ENCODE results near the gene KCNJ12.
"Not testable (repeated sequence)": the region's sequence is repeated elsewhere in the genome, so short reads cannot be mapped to it uniquely, and the experiment has no call there.

KCNJ12 gene

DNA sequence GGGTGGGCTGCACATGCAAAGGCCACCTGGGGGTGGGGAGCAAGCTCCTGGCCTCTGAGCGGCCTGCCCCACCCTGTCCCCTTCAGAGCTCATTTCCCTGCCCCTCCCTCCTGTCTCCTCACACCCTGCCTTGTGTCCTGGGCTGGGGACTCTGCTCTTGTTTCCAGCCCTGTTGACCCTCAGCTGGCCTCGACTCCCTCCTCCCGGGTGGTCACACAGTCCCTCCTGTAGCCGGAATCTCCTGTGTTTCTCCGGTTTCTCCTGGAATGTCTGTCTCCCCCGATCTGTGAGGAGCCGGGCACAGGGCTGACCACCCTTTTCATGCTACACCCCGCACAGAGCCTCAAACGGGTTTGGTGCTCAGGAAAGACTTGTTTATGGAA lies 24.0 kb downstream of the KCNJ12 start:
- H3K27ac Mint-ChIP-seq, H3K27me3 Mint-ChIP-seq, H3K4me1 Mint-ChIP-seq, H3K4me3 Mint-ChIP-seq, DNase-seq, CTCF ChIA-PET, H3K9me3 Mint-ChIP-seq, H3K36me3 Mint-ChIP-seq: not testable (repeated sequence)

DNA sequence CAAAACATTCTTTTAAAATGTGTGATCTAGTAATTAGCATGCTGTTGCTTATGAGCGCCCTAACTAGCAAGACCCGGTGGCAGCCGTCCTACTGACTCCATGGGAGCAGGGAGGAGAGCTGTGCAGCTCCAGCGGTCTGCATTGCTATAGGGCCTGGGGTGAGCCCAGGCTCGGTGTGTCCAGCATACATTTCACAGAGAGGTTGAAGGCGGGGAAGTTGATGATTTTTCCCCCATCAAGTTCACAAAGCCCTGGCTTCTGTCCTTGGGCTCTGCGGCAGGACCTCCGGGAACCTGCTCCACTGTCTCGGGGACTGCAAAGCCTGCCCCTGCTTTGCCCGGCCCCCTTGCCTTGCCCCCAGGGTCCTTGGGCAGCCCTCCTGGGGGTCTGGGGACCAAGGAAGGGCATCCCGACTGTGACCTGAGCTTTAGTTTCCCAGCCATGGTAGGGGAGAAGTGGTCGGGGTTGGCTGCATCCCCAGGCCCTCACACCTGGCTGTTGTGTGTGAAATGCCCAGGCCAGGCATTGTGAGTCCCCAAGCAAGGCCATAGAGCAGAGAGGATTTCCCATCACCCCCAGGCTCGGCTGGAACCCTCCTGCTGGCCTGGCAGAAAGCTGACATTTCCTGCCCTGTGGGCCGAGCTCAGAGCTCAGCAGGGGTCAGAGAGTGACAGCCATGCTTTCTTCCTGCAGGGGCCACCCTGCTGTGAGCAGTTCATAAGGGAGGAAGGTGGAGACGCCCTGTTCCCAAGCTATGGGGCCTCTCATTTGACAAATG lies 24.8 kb downstream of the KCNJ12 start:
- no peaks in the 10 kb centered on the region for H3K36me3 Mint-ChIP-seq
- no peaks in the 10 kb centered on the region for H3K4me1 Mint-ChIP-seq
- H3K27ac Mint-ChIP-seq = no peak overlapping the region
- H3K27me3 Mint-ChIP-seq = no peaks in the 10 kb centered on the region
- H3K4me3 Mint-ChIP-seq = no peak overlapping the region
- H3K9me3 Mint-ChIP-seq = peaks cover 2% of the 10 kb centered on the region
- CTCF ChIA-PET = no interaction called here
- DNase-seq = no peak

DNA sequence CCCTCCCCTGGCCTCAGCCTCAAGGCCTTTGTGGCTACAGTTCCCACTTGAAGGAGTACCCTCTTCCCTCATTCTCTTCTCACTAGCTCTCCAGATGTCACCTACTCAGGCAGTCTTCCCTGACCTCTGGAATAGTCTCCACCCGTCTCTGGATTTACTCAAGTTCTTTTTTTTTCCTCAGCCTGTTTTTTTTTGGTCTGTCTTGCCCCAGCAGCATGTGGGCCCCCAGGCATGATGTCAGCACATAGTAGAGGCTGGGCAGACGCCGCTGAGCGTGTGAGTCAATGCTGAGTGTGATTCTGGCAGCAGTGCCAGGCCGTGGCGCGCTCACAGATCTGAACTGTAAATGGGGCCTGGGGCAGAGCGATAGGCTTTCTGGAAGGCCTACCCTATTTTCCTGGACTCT lies 26.0 kb downstream of the KCNJ12 start:
- H3K27me3 Mint-ChIP-seq, H3K4me3 Mint-ChIP-seq, H3K9me3 Mint-ChIP-seq, CTCF ChIA-PET, H3K4me1 Mint-ChIP-seq, H3K36me3 Mint-ChIP-seq, H3K27ac Mint-ChIP-seq, DNase-seq: not testable (repeated sequence)

DNA sequence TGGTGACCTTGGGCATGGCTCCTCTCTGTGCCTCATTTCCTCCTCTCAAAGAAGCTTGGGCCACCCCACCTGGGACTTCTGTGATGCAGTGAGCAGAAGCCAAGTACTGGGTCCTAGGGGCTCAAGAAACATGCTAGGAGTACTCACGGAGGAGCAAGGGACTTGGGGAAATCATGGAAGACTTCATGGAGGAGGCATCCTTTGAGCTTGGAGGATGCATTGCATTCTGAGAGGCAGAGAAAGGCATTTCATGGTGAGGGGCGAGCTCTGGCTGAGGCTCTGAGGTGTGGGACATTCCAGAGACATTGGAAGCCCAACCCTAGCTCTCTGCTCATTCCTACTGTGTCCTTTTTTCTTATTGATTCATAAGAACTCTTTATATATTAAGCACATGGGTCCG lies 26.8 kb downstream of the KCNJ12 start:
- H3K4me1 Mint-ChIP-seq, H3K27me3 Mint-ChIP-seq, DNase-seq, H3K27ac Mint-ChIP-seq, H3K9me3 Mint-ChIP-seq, H3K36me3 Mint-ChIP-seq, CTCF ChIA-PET, H3K4me3 Mint-ChIP-seq: not testable (repeated sequence)

DNA sequence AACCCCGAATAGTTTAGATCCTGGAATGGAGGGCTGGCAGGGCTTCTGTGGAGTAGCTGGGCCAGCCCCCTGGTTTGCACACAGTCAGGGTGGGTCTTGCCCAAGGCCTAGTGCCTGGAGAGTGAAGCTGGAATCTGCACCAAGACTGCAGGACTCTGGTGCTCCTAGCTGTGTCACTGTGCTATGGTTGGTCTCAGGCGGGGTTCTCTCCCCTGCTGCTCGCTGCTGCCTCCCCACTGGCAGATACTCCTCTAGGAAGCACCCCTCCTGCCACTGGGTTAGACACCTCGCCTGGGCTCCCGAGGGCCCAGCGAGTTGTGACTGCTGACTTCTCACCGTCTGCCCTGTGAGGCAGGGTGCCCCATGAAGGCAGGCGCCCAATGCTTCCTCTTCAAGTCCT lies 27.9 kb downstream of the KCNJ12 start:
- H3K27me3 Mint-ChIP-seq, H3K27ac Mint-ChIP-seq, DNase-seq, H3K9me3 Mint-ChIP-seq, H3K4me3 Mint-ChIP-seq, CTCF ChIA-PET, H3K36me3 Mint-ChIP-seq, H3K4me1 Mint-ChIP-seq: not testable (repeated sequence)

DNA sequence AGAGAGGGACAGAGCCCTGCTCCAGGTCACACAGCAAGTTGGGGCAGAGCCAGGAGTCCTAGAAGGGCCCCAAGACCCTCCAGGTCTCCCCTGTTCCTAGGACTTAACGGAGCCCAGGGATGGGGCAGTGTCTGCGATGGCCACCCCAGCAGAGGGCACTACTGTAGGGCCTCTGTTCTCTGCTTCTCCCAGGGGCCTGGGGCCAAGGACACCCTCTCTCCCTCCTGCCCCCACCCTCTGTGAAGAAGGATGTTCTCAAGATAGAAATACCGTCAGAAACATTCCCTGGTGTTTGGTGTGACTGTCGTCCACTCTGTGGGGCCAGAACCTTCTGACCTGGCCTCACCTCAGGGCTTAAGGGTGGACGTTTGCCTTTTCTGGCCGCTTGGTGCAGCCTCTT lies 28.4 kb downstream of the KCNJ12 start:
- H3K27ac Mint-ChIP-seq, DNase-seq, H3K9me3 Mint-ChIP-seq, H3K36me3 Mint-ChIP-seq, CTCF ChIA-PET, H3K4me1 Mint-ChIP-seq, H3K4me3 Mint-ChIP-seq, H3K27me3 Mint-ChIP-seq: not testable (repeated sequence)

DNA sequence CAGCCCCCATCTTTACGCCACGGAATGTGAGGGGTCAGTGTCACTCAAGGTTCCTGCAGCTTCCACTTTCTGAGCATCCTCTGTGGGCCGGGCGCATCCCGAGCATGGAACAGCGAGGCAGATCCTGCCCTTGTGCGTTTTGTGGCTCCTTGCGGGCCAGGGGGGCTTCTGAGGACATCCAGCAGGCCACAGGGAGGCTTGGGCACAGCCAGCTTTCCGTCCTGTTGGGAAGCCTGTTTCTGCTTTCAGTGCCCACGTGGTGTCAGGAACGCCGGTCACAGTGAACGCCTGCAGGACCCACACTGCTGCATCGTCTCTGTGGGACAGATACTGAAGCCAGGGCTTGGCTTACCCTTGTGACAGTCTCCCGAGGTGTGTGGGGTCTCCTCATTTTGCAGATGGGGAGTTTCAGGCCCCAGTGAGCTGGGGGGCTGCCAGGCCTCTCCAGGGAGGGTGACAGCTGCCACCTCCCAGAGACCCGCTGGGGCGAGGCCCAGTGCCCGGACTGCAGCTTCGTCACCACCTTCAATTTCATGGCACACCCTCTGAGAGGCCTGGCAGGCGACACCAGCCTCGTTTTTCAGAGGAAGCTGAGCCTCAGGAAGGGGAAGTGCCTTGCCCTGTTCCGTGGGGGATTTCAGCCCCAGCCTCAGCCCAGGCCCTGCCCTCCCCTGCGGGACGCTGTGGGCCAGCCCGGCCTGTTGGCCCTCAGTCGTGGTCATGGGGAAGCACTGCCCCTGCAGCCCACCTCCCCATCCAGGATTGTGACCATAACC lies 29.0 kb downstream of the KCNJ12 start:
- not testable (repeated sequence) for H3K27ac Mint-ChIP-seq, H3K9me3 Mint-ChIP-seq

DNA sequence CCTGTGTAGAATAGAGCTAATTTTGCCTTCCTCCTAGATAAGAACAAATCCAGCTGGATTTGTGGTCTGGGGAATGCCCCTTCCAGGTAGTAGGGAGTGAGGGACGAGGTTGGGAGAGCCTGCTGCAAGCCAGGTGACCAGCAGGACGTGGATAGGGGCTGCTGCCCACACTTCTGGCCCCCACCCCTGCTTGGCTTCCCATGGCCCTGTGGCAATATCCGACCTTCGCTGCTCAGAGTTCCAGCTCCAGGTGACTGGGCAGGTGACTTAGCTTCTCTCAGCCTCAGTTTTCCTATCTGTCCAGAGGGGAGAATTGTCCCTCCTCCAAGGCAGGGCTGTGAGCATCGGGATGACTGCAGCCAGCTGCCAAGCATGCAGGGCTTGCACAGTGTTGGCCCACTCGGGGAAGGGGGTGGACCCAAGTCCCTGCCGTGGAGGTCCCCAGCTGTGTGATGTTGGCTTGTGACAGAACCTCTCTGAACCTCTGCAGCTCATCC lies 29.8 kb downstream of the KCNJ12 start:
- H3K36me3 Mint-ChIP-seq, H3K27ac Mint-ChIP-seq, H3K9me3 Mint-ChIP-seq, DNase-seq, H3K27me3 Mint-ChIP-seq, H3K4me1 Mint-ChIP-seq, CTCF ChIA-PET, H3K4me3 Mint-ChIP-seq: not testable (repeated sequence)

More for the DNA sequence above, 29.0 kb downstream of the KCNJ12 start:
- DNase-seq, H3K4me3 Mint-ChIP-seq, H3K27me3 Mint-ChIP-seq, H3K36me3 Mint-ChIP-seq, CTCF ChIA-PET, H3K4me1 Mint-ChIP-seq: not testable (repeated sequence)

DNA sequence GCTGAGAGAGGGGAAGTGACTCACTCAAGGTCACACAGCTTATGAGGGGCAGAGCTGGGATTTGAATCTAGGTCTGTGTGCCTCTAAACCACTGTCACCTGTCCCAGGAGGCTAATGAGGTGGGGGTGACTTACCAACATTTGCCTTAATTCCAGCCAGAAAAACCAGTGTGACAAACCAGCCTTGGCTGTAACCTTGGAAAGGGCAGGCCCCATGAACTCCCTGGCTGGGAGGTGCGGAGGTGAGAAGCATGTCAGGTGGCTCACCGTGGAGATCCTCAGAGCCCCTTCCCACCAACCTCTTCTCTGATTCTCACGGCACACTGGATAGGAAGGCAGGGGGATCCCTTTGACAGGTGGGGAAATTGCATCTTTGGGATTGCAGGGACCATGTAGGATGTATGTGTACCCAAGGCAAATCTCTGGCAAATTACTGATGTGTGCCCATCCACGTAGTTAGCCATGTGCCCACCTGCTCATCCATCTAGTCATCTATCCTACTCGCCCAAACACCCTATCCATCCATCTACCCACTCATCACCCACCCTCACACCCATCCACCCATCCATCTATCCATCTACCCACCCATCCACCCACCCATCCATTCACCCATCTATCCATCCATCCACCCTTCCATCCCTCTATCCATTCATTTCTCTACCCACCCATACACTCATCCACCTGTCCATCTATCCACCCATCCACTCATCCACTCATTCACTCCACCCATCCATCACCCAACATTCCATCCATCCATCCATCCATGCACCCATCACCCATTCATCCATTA lies 30.7 kb downstream of the KCNJ12 start:
- H3K4me3 Mint-ChIP-seq, H3K27me3 Mint-ChIP-seq, H3K36me3 Mint-ChIP-seq, H3K9me3 Mint-ChIP-seq, H3K4me1 Mint-ChIP-seq, CTCF ChIA-PET, H3K27ac Mint-ChIP-seq, DNase-seq: not testable (repeated sequence)

DNA sequence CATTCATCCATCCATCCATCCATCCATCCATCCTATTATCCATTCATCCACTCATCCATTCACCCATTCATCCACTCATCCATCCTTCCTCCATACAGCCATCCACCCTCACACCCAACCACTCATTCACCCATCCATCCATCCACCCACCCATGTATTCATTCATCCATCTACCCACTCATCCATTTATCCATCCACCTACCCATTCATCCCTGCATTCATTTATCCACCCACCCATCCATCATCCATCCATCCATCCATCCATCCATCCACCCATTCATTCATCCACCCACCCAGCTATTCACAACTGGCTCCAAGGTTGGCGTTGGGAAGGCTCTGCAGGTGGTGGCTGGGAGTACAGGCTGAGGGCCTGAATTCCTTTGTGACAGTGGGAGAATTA lies 31.6 kb downstream of the KCNJ12 start:
- H3K4me3 Mint-ChIP-seq, H3K27ac Mint-ChIP-seq, H3K4me1 Mint-ChIP-seq, H3K36me3 Mint-ChIP-seq, CTCF ChIA-PET, H3K27me3 Mint-ChIP-seq, DNase-seq, H3K9me3 Mint-ChIP-seq: not testable (repeated sequence)

DNA sequence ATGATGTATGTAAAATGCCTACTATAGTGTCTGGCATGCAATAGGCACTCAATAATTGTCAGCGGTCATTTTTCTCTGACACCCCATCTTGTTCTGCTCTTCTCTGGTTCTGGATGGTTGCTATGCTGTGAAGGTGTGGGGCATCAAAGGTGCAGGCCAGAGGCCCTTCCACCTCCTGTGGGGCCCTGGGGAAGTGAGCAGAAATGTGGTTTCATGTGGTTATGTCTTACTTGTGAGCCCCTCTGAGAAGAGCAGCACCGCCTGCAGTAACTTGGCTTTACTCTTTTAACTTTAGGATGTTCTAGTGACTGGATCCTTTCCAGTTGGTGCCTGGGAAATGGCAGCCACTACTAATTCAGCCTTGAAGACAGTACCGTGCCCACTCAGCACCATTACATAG lies 32.1 kb downstream of the KCNJ12 start:
- CTCF ChIA-PET, H3K27me3 Mint-ChIP-seq, H3K4me3 Mint-ChIP-seq, DNase-seq, H3K27ac Mint-ChIP-seq, H3K36me3 Mint-ChIP-seq, H3K9me3 Mint-ChIP-seq, H3K4me1 Mint-ChIP-seq: not testable (repeated sequence)

DNA sequence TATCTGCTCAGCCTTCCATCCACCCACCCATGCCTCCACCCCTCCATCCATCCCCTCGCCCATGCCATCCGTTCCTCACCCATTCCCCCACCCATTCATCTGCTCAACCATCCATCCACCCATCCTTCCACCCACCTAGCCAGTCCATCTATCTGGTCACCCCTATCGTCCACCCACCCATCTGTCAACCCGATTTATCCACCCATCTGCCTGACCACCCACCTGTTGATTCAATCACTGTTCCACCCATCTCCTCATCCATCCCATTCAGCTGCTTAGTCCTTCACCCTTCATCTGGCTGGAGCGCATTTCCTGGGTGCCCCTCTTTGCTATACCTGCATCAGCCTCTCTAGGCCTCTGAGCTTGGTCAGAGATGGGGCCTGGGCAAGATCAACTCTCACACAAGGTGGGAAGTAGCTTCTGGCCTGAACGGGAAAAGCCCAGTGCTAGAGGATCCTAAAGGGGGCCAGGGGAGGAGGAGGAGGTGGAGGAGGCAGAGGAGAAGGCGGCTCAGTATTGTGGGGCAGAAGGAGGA lies 32.7 kb downstream of the KCNJ12 start:
- DNase-seq, CTCF ChIA-PET, H3K27ac Mint-ChIP-seq, H3K4me1 Mint-ChIP-seq, H3K9me3 Mint-ChIP-seq, H3K4me3 Mint-ChIP-seq, H3K36me3 Mint-ChIP-seq, H3K27me3 Mint-ChIP-seq: not testable (repeated sequence)

DNA sequence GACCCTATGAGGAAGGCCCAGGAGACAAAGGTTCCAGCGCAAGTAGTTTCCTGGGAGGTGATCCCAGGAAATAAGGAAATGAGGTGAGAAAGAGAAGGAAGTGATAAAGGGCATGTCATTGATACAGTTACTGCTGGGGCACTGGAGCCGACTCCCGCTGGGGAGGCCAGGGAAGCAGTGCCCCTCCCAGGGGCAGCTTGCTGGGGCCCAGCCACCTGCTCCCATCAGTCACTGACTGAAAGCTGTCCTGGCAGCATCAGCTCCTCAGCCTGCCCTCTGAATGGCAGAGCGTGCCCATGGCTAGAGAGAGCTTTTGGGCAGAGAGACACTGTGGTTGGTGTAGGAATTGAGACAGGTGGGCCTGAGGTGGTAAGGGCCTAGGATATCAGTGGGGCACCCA lies 33.2 kb downstream of the KCNJ12 start:
- H3K27ac Mint-ChIP-seq, H3K9me3 Mint-ChIP-seq, H3K27me3 Mint-ChIP-seq, H3K4me3 Mint-ChIP-seq, H3K36me3 Mint-ChIP-seq, DNase-seq, CTCF ChIA-PET, H3K4me1 Mint-ChIP-seq: not testable (repeated sequence)

DNA sequence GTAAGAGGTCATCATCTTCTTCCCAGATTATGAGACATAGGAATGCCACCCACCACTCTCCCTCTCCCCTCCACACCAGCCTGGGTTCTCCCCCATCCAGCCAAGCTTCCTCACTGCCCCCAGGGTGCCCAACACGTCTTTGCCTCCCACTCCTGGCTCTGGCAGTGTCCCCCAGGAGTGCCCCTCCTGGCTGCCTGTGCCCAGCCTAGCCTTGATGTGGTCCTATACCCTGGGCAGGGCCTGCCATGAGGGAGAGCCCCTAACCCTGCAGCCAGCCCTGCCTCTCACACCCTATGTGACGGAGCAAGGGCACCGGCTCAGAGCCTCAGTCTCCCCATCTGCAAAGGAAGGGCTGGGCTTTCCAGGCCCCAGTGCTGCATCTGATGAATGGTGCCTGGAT lies 33.8 kb downstream of the KCNJ12 start:
- H3K4me3 Mint-ChIP-seq, H3K36me3 Mint-ChIP-seq, CTCF ChIA-PET: not testable (repeated sequence)

DNA sequence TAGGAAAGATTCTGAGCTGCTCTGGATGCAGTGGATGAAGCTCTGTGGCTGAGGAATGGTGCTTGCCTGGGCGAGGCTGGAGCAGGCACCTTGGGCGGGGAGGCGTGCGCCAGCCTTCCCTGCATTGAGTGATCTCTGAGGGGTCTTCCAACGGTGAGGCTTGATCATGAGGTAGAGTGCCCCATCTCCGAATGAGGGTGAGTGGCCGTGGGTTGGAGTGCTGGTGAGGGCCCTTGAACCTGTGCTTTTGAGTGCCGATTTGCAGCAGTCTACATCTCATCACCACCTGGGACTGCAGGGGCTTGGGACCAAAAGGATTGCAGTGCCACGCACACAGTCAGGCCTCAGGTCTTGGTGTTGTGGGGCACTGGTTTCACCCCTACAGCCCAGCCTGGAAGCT lies 34.2 kb downstream of the KCNJ12 start:
- H3K27ac Mint-ChIP-seq, DNase-seq, H3K4me3 Mint-ChIP-seq, H3K27me3 Mint-ChIP-seq, H3K4me1 Mint-ChIP-seq, H3K9me3 Mint-ChIP-seq, CTCF ChIA-PET, H3K36me3 Mint-ChIP-seq: not testable (repeated sequence)

More for the DNA sequence above, 33.8 kb downstream of the KCNJ12 start:
- not testable (repeated sequence) for H3K27ac Mint-ChIP-seq, DNase-seq, H3K27me3 Mint-ChIP-seq, H3K9me3 Mint-ChIP-seq, H3K4me1 Mint-ChIP-seq
